ENCODE measurements around the gene RFC4.

RFC4 gene

DNA sequence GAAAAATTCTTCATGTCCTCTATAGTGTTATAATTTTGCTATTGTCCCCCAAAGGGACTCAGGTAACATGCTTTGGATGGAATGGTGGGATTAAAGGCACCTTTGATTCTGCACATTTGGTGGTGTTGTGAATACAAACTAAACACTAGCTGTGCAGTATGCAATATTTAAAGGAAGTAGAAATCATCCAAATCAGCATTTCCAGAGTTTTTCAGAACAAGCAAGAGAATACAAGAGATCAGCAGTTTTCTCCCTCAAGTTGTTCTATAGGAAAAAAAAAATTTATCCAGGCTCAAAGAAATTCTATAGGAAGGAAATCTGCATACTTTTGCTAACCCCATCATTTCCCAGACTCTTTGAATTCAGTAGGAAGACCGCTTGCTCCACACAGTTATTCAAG lies 26.0 kb upstream of the RFC4 start:
- no peak overlapping the region for H2AFZ ChIP-seq (ENCODE audit: low read length)

DNA sequence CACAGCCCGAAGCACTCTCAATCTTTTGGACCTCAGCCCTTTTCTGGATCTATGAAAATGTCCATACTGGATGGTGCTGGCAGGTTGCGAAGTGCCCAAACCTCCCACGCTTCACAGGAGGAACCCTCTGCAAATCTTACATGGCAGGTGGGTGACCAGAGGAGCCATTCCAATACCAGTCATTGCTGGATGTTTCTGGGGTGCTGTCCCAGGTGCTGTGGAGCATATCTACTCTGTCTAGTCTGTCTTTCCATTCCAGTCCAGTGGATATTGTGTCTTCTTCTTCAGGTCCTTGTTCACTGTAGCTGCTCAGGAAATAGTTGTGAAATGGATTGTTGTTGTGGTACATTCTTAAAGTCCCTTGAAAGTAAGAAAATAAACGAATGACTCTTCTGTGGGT lies 25.5 kb upstream of the RFC4 start:
- TF ChIP-seq EZH2phosphoT487 (IDR thresholded peaks at IDR 0.05; ENCODE audit: low read length) (no peak), EZH2 (optimal IDR thresholded peaks at IDR 0.05; ENCODE audit: low read depth, low read length) (no peak), CTCF (IDR thresholded peaks at IDR 0.05; ENCODE audit: low read length) (no peak)
- no peaks in the 10 kb centered on the region for H3K9me2 ChIP-seq (replicated peaks; ENCODE audit: insufficient read depth, low read length)
- H3K27ac ChIP-seq (ENCODE audit: low read length): no peak overlapping the region
- no peaks in the 10 kb centered on the region for H3K36me3 ChIP-seq (replicated peaks; ENCODE audit: insufficient read depth, low read length)
- H3K4me3 ChIP-seq (ENCODE audit: low read length): no peak overlapping the region
- H4K20me1 ChIP-seq (ENCODE audit: insufficient read depth, low read length): no peaks in the 10 kb centered on the region
- peaks cover 36% of the 10 kb centered on the region for H3K27me3 ChIP-seq (replicated peaks; ENCODE audit: insufficient read depth, low read length)
- H3K9me3 ChIP-seq (replicated peaks; ENCODE audit: insufficient read depth, low read length): no peaks in the 10 kb centered on the region
- no peaks in the 10 kb centered on the region for H3K79me2 ChIP-seq (ENCODE audit: low read length)
- H2AFZ ChIP-seq (ENCODE audit: low read length): no peak overlapping the region
- DNase-seq: no peak
- no peaks in the 10 kb centered on the region for H3K4me1 ChIP-seq (ENCODE audit: low read length)
- H3F3A ChIP-seq (ENCODE audit: insufficient read depth, low read length): no peaks in the 10 kb centered on the region
- H3K9ac ChIP-seq (ENCODE audit: low read length): no peak overlapping the region
- H3K4me2 ChIP-seq (ENCODE audit: low read depth, low read length): no peak overlapping the region

More for the DNA sequence above, 26.0 kb upstream of the RFC4 start:
- no peak for TF ChIP-seq EZH2phosphoT487 (IDR thresholded peaks at IDR 0.05; ENCODE audit: low read length)
- no peak for TF ChIP-seq EZH2 (optimal IDR thresholded peaks at IDR 0.05; ENCODE audit: low read depth, low read length)
- no peak for TF ChIP-seq CTCF (IDR thresholded peaks at IDR 0.05; ENCODE audit: low read length)
- no peak for DNase-seq
- Histone ChIP-seq H3K4me3 (ENCODE audit: low read length) (no peak overlapping the region), H3K4me2 (ENCODE audit: low read depth, low read length) (no peak overlapping the region), H3K27me3 (replicated peaks; ENCODE audit: insufficient read depth, low read length) (peaks cover 36% of the 10 kb centered on the region), H3K27ac (ENCODE audit: low read length) (no peak overlapping the region), H4K20me1 (ENCODE audit: insufficient read depth, low read length) (no peaks in the 10 kb centered on the region), H3F3A (ENCODE audit: insufficient read depth, low read length) (no peaks in the 10 kb centered on the region), H3K9me3 (replicated peaks; ENCODE audit: insufficient read depth, low read length) (no peaks in the 10 kb centered on the region), H3K9me2 (replicated peaks; ENCODE audit: insufficient read depth, low read length) (no peaks in the 10 kb centered on the region), H3K4me1 (ENCODE audit: low read length) (no peaks in the 10 kb centered on the region), H3K9ac (ENCODE audit: low read length) (no peak overlapping the region), H3K79me2 (ENCODE audit: low read length) (no peaks in the 10 kb centered on the region), H3K36me3 (replicated peaks; ENCODE audit: insufficient read depth, low read length) (no peaks in the 10 kb centered on the region)

- Histone ChIP-seq H3K9ac (ENCODE audit: low read length) (no peak overlapping the region), H3K27me3 (replicated peaks; ENCODE audit: insufficient read depth, low read length) (peaks cover 41% of the 10 kb centered on the region), H3F3A (ENCODE audit: insufficient read depth, low read length) (no peaks in the 10 kb centered on the region), H3K36me3 (replicated peaks; ENCODE audit: insufficient read depth, low read length) (no peaks in the 10 kb centered on the region), H4K20me1 (ENCODE audit: insufficient read depth, low read length) (no peaks in the 10 kb centered on the region), H3K9me2 (replicated peaks; ENCODE audit: insufficient read depth, low read length) (no peaks in the 10 kb centered on the region), H3K27ac (ENCODE audit: low read length) (no peak overlapping the region), H2AFZ (ENCODE audit: low read length) (no peak overlapping the region), H3K4me1 (ENCODE audit: low read length) (no peaks in the 10 kb centered on the region), H3K9me3 (replicated peaks; ENCODE audit: insufficient read depth, low read length) (no peaks in the 10 kb centered on the region), H3K4me3 (ENCODE audit: low read length) (no peak overlapping the region), H3K4me2 (ENCODE audit: low read depth, low read length) (no peak overlapping the region), H3K79me2 (ENCODE audit: low read length) (no peaks in the 10 kb centered on the region)
- DNase-seq: no peak
- TF ChIP-seq EZH2 (optimal IDR thresholded peaks at IDR 0.05; ENCODE audit: low read depth, low read length) (no peak), EZH2phosphoT487 (IDR thresholded peaks at IDR 0.05; ENCODE audit: low read length) (no peak), CTCF (IDR thresholded peaks at IDR 0.05; ENCODE audit: low read length) (no peak)
Measured at GRCh38 chr3:186828340-186828739, 22.1 kb upstream of the RFC4 start.
